ENCODE data around the gene RXFP4. TPM values are rescaled to one million over a fixed set of nuclear protein-coding genes. Genes with fewer than 3 reads are reported as not detected.

Gene RXFP4
- total RNA-seq, 2 experiments from 2014 or later = 0.34 TPM; not detected in 1

DNA sequence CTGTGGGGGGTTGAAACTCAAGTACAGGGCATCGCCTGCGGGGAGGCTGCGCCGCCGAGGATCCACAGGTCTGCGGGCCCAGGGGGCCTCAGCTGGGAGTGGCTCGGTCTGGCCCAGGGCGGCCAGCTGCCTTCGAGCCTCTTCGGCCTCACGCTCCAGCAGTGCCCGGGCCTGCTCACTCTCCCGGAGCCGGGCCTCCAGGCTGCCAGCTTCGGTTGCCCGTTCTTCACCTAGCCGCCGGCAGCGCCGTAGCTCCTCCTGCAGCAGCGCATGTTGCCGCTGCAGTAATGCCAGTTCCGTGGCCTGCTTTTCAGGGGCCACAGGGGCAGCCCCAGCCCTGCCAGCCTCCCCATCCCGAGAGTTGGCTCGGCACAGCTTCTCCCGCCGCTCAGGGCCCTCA is 9.4 kb downstream of the RXFP4 start:
- ChIA-PET POLR2A (no interaction called here), CTCF (ENCODE audit: unreplicated experiment) (no interaction called here)
- BruUV-seq (replicated peaks) = no TSS peak
- Histone ChIP-seq H3K9me2 (ENCODE audit: insufficient read depth, low read length) (no peaks in the 10 kb centered on the region), H3K36me3 (ENCODE audit: insufficient read depth, low read length) (peaks cover 91% of the 10 kb centered on the region), H4K20me1 (ENCODE audit: insufficient read depth, low read length) (no peaks in the 10 kb centered on the region), H3K4me3 (ENCODE audit: low read depth, low read length, poor library complexity, severe bottlenecking) (no peak overlapping the region), H3K79me2 (ENCODE audit: insufficient read depth, low read depth, low read length) (no peaks in the 10 kb centered on the region), H2AFZ (ENCODE audit: low read length) (no peak overlapping the region), H3K9me3 (ENCODE audit: low read length) (no peaks in the 10 kb centered on the region), H3K27ac (ENCODE audit: low read depth, low read length, poor library complexity, severe bottlenecking) (no peak overlapping the region), H3K4me1 (ENCODE audit: insufficient read depth, low read length, poor library complexity, severe bottlenecking) (peaks cover 22% of the 10 kb centered on the region), H3K4me2 (ENCODE audit: low read length) (no peak overlapping the region)
- no peak for DNase-seq (ENCODE audit: low spot score)
- intact Hi-C loops (cut with micrococcal nuclease; ENCODE audit: unreplicated experiment) = no loop called here
- no peak for TF ChIP-seq EZH2phosphoT487 (IDR thresholded peaks at IDR 0.05; ENCODE audit: borderline replicate concordance, low read depth, low read length)
- TF ChIP-seq, protein P1, sequence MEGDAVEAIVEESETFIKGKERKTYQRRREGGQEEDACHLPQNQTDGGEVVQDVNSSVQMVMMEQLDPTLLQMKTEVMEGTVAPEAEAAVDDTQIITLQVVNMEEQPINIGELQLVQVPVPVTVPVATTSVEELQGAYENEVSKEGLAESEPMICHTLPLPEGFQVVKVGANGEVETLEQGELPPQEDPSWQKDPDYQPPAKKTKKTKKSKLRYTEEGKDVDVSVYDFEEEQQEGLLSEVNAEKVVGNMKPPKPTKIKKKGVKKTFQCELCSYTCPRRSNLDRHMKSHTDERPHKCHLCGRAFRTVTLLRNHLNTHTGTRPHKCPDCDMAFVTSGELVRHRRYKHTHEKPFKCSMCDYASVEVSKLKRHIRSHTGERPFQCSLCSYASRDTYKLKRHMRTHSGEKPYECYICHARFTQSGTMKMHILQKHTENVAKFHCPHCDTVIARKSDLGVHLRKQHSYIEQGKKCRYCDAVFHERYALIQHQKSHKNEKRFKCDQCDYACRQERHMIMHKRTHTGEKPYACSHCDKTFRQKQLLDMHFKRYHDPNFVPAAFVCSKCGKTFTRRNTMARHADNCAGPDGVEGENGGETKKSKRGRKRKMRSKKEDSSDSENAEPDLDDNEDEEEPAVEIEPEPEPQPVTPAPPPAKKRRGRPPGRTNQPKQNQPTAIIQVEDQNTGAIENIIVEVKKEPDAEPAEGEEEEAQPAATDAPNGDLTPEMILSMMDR (conservative IDR thresholded peaks at IDR 0.05; ENCODE audit: low read length) = no peak

DNA sequence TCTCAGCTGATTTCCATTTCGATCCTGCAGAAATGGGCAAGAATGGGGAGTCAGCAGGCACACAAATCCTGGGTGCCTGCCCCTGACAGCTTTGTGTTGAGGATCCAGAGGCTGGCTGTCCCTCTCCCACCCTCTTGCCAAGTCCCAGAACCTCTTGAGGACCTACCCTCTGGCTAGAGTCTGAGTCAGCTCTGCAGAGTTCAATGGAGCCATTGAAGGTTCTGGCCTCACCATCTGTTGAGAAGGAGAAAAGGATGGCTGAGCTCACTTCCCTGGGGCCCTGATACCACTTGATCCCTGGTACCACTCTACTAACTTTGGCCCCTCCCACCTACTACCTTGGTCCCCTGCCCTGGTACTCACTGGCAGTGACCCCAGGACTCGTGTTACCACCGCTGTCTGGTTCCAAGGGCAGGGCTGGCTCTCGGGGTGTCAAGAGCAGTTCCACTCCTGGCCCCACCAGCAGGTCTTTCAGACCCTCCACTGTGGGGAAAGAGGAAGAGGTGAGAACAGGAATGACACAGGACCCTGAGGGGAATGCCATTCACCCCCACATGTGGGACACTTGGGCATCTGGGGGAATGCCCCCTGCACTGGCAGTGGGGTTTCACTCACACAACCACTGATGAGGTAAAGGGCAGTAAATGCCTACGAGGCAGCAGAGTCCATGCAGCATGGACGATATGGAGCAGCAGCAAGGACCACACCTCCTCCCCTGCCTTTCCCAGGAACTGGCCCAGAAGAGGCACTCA is 10.5 kb downstream of the RXFP4 start:
- H3K9me2 ChIP-seq (ENCODE audit: insufficient read depth, low read length) = no peaks in the 10 kb centered on the region
- no peak overlapping the region for H2AFZ ChIP-seq (ENCODE audit: low read length)
- TF ChIP-seq EZH2phosphoT487 (IDR thresholded peaks at IDR 0.05; ENCODE audit: borderline replicate concordance, low read depth, low read length) = no peak
- TF ChIP-seq, protein P1 (conservative IDR thresholded peaks at IDR 0.05; ENCODE audit: low read length) = no peak
- no peaks in the 10 kb centered on the region for H4K20me1 ChIP-seq (ENCODE audit: insufficient read depth, low read length)
- H3K4me3 ChIP-seq (ENCODE audit: low read depth, low read length, poor library complexity, severe bottlenecking) = no peak overlapping the region
- no peaks in the 10 kb centered on the region for H3K9me3 ChIP-seq (ENCODE audit: low read length)
- ChIA-PET CTCF (ENCODE audit: unreplicated experiment) (no interaction called here), POLR2A (no interaction called here)
- no peaks in the 10 kb centered on the region for H3K79me2 ChIP-seq (ENCODE audit: insufficient read depth, low read depth, low read length)
- H3K27ac ChIP-seq (ENCODE audit: low read depth, low read length, poor library complexity, severe bottlenecking) = no peak overlapping the region
- no peak overlapping the region for H3K4me2 ChIP-seq (ENCODE audit: low read length)
- no peak for DNase-seq (ENCODE audit: low spot score)
- no TSS peak for BruUV-seq (replicated peaks)
- peaks cover 96% of the 10 kb centered on the region for H3K36me3 ChIP-seq (ENCODE audit: insufficient read depth, low read length)
- H3K4me1 ChIP-seq (ENCODE audit: insufficient read depth, low read length, poor library complexity, severe bottlenecking) = peaks cover 11% of the 10 kb centered on the region
- intact Hi-C loops (cut with micrococcal nuclease; ENCODE audit: unreplicated experiment) = no loop called here

DNA sequence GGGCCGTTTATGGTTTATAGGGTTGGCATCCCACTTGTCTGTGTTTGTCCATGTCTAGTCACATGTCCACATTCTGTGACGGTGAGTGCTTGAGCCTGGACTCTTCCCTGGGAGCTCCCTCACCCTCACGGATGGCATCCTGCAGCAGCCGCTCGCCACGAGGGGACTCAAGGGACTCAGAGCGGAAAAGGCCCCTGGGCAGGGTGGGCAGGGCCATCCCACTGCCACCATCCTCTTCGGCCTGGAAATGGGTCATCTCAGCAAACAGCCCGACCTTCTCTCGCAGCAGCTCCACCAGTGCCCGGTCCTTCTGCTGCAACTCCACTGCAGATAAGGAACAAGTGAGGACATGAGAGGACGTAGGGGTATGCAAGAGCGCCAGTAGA is 11.1 kb downstream of the RXFP4 start:
- POLR2A ChIA-PET = no interaction called here
- BruUV-seq (replicated peaks) = no TSS peak
- intact Hi-C loops (cut with micrococcal nuclease; ENCODE audit: unreplicated experiment) = no loop called here

More for the DNA sequence above, 11.1 kb downstream of the RXFP4 start:
- no peak overlapping the region for H3K4me2 ChIP-seq (ENCODE audit: low read length)
- no peaks in the 10 kb centered on the region for H3K9me2 ChIP-seq (ENCODE audit: insufficient read depth, low read length)
- no peaks in the 10 kb centered on the region for H4K20me1 ChIP-seq (ENCODE audit: insufficient read depth, low read length)
- H3K27ac ChIP-seq (ENCODE audit: low read depth, low read length, poor library complexity, severe bottlenecking) = no peak overlapping the region
- H3K9me3 ChIP-seq (ENCODE audit: low read length) = no peaks in the 10 kb centered on the region
- no peak overlapping the region for H2AFZ ChIP-seq (ENCODE audit: low read length)
- H3K36me3 ChIP-seq (ENCODE audit: insufficient read depth, low read length) = peaks cover 96% of the 10 kb centered on the region
- no peak for DNase-seq (ENCODE audit: low spot score)
- CTCF ChIA-PET (ENCODE audit: unreplicated experiment) = no interaction called here
- peaks cover 6% of the 10 kb centered on the region for H3K4me1 ChIP-seq (ENCODE audit: insufficient read depth, low read length, poor library complexity, severe bottlenecking)
- no peak overlapping the region for H3K4me3 ChIP-seq (ENCODE audit: low read depth, low read length, poor library complexity, severe bottlenecking)
- TF ChIP-seq EZH2phosphoT487 (IDR thresholded peaks at IDR 0.05; ENCODE audit: borderline replicate concordance, low read depth, low read length) = no peak
- TF ChIP-seq, protein P1 (conservative IDR thresholded peaks at IDR 0.05; ENCODE audit: low read length) = no peak
- no peaks in the 10 kb centered on the region for H3K79me2 ChIP-seq (ENCODE audit: insufficient read depth, low read depth, low read length)

Data from OCI-LY7 (cell line).